Measurements from ENCODE around the gene SYTL3. TPM values are rescaled to one million over a fixed set of nuclear protein-coding genes. Genes with fewer than 3 reads are reported as not detected.

SYTL3 gene
- total RNA-seq, 4 donors from 2014 or later: 2.4 to 6.4 (median 2.9) TPM

DNA sequence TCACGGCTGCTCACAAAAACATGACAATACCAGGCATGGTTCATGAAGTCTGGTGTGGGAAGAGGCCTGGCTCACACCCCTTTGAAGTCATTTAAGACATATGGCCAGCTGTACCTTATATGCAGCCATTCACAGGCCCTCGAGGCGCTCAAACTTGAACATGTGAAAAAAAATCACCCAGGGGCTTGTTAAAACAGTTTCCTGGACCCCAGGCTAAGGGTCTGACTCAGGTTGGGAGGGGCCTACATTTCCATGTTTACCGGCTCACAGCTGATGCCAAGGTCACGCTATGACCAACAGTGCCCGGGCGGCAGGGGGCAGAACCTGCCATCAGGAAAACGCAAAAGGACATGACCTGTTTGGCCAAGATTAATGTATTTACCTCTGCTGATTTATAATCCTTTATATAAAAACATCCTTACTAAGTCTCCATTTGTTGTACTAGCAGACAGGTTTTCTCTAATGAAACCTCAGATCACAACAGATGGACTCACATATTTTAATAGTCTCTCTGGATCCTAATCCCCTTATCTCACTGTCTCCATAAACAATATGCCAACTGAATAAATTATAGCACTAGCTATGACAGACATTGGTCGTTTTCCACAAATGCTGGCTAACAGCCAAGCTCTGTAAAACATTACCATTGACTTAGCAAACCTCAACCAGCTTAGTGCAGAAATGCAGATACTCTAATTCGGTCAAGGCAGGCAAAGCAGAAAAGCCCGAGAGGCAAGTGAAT lies 149.4 kb downstream of the SYTL3 start:
- TF ChIP-seq POLR2A (IDR thresholded peaks at IDR 0.05) (no peak), POLR2AphosphoS5 (IDR thresholded peaks at IDR 0.05) (peak in 2 of 3 donors; percentile 44 to 60)
- DNase-seq: peak; percentile 59
- Histone ChIP-seq H3K36me3 (no peaks in the 10 kb centered on the region), H3K4me1 (peaks cover 57 to 89% (median 81%) of the 10 kb centered on the region in 4 donors), H3K9me3 (no peaks in the 10 kb centered on the region), H3K27ac (peak overlapping the region; percentile 66 to 84 (median 75)), H3K27me3 (no peaks in the 10 kb centered on the region), H3K4me3 (no peak overlapping the region)
- in situ Hi-C loops (cut with MboI; ENCODE audit: low pct_ligation_motif_present in 1 of 4, low pct_unique_long_range_greater_than_20kb in 1 of 4, low sequenced_read_pairs in 3 of 4): loop anchor here in 1 of 4 donors (10.0 kb wide), 1 partner anchor 176 kb away; no protein-coding TSS in a partner anchor
- 23 to 31% methylated on average over 8 to 11 of the region's 11 CpGs for WGBS, 2 donors (ENCODE audit: low coverage in 1 of 2)
- intact Hi-C loops (cut with DNase I; ENCODE audit: low total_unique reads): no loop called here

DNA sequence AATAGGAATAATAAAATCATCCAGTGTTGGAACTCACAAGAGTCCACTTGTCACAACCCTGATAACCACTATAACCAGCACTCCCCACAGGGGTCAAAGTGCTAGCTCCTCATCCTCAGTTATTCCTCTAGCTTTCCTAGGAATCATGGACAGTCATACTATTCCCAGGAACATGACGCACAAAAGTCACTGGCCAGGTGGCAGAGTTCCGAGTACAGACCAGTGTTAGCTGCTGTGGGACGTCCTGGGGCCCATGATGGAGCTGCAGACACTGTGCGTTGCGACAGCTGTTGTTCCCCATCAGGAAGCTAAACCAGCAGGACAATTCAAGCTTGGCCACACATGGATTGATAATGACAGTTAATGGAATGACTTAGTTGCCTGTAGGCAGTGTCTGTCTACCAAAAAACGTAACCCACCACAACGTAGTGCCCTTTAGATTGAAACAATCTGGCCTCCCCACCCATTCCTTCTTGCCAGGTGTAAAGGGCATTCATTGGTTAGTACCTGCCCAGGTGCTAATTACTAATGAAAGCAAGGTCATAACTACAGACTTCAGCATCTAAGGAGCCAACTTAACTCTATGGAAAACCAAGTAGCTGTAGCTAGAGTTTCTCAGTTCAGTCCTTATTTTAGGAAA lies 151.9 kb downstream of the SYTL3 start:
- Histone ChIP-seq H3K9me3 (no peaks in the 10 kb centered on the region), H3K27me3 (no peaks in the 10 kb centered on the region), H3K4me3 (no peak overlapping the region), H3K27ac (peak overlapping the region; percentile 75 to 84 (median 80)), H3K36me3 (no peaks in the 10 kb centered on the region), H3K4me1 (peaks cover 57 to 91% (median 81%) of the 10 kb centered on the region in 4 donors)
- in situ Hi-C loops (cut with MboI; ENCODE audit: low pct_ligation_motif_present in 1 of 4, low pct_unique_long_range_greater_than_20kb in 1 of 4, low sequenced_read_pairs in 3 of 4): no loop called here
- peak; percentile 85 for DNase-seq
- TF ChIP-seq POLR2A (IDR thresholded peaks at IDR 0.05) (peak; percentile 60), POLR2AphosphoS5 (IDR thresholded peaks at IDR 0.05) (peak; percentile 40 to 85 (median 67)), EP300 (IDR thresholded peaks at IDR 0.05; ENCODE audit: low read depth) (no peak)
- TF ChIP-seq, protein P1, sequence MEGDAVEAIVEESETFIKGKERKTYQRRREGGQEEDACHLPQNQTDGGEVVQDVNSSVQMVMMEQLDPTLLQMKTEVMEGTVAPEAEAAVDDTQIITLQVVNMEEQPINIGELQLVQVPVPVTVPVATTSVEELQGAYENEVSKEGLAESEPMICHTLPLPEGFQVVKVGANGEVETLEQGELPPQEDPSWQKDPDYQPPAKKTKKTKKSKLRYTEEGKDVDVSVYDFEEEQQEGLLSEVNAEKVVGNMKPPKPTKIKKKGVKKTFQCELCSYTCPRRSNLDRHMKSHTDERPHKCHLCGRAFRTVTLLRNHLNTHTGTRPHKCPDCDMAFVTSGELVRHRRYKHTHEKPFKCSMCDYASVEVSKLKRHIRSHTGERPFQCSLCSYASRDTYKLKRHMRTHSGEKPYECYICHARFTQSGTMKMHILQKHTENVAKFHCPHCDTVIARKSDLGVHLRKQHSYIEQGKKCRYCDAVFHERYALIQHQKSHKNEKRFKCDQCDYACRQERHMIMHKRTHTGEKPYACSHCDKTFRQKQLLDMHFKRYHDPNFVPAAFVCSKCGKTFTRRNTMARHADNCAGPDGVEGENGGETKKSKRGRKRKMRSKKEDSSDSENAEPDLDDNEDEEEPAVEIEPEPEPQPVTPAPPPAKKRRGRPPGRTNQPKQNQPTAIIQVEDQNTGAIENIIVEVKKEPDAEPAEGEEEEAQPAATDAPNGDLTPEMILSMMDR (IDR thresholded peaks at IDR 0.05): no peak
- intact Hi-C loops (cut with DNase I; ENCODE audit: low total_unique reads): no loop called here
- WGBS, 2 donors (ENCODE audit: low coverage in 1 of 2): 47% methylated on average over 7 of the region's 7 CpGs; no CpG with 5 or more reads in 1 of the 2 donors

DNA sequence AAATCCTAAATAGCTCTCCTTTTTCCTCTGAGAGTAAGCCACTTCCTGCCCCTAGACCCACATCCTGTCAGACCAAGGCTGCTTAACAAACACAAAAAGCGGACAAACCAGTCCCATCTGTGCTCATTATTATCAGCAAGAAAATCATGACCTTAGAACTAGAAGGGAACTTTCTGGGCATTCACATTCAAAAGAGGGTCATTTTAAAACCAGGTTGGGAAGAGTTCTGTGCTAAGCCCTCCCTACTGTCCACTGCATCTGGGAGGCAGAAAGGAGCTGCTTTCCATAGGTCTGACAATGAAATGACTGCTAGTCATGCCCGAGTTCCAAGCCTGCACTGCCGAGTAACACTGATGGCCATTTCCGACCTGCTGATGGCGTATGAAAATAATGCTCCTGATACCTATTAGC lies 153.9 kb downstream of the SYTL3 start:
- no peak for DNase-seq
- Histone ChIP-seq H3K27me3 (no peaks in the 10 kb centered on the region), H3K4me1 (peaks cover 44 to 88% (median 73%) of the 10 kb centered on the region in 4 donors), H3K27ac (peak overlapping the region; percentile 60 to 82 (median 75)), H3K4me3 (peak overlapping the region in 1 of 4 donors; percentile 14), H3K36me3 (no peaks in the 10 kb centered on the region), H3K9me3 (no peaks in the 10 kb centered on the region)
- TF ChIP-seq, protein P1 (IDR thresholded peaks at IDR 0.05): no peak
- TF ChIP-seq POLR2AphosphoS5 (IDR thresholded peaks at IDR 0.05) (peak in 1 of 3 donors; percentile 20), EP300 (IDR thresholded peaks at IDR 0.05; ENCODE audit: low read depth) (no peak), POLR2A (IDR thresholded peaks at IDR 0.05) (peak; percentile 14)
- WGBS, 2 donors (ENCODE audit: low coverage in 1 of 2): 10 to 21% methylated on average over 2 to 5 of the region's 5 CpGs
- intact Hi-C loops (cut with DNase I; ENCODE audit: low total_unique reads): no loop called here
- in situ Hi-C loops (cut with MboI; ENCODE audit: low pct_ligation_motif_present in 1 of 4, low pct_unique_long_range_greater_than_20kb in 1 of 4, low sequenced_read_pairs in 3 of 4): no loop called here

DNA sequence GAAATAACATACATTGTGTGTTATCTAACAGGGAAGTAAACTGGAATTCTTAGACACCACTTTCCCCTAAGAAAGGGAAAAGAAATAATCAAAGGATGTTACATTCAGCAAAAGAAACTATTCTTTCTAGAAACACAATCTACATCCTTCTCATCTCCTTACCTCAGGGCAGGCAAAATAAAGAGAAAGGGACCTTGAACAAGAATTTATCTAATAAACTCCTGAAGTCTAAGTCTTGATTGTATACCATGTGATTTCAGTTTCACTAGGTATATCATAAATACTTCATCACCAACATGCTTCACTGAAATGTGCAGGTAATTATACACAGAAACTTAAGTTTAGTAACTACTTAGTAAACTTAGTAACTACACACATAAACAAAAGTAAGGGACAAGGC lies 154.4 kb downstream of the SYTL3 start:
- no peaks in the 10 kb centered on the region for H3K9me3 ChIP-seq
- peak overlapping the region in 1 of 4 donors; percentile 14 for H3K4me3 ChIP-seq
- H3K27me3 ChIP-seq: no peaks in the 10 kb centered on the region
- peak overlapping the region; percentile 60 to 82 (median 75) for H3K27ac ChIP-seq
- peaks cover 46 to 88% (median 73%) of the 10 kb centered on the region in 4 donors for H3K4me1 ChIP-seq
- no peak for DNase-seq
- in situ Hi-C loops (cut with MboI; ENCODE audit: low pct_ligation_motif_present in 1 of 4, low pct_unique_long_range_greater_than_20kb in 1 of 4, low sequenced_read_pairs in 3 of 4): no loop called here
- intact Hi-C loops (cut with DNase I; ENCODE audit: low total_unique reads): no loop called here
- no peaks in the 10 kb centered on the region for H3K36me3 ChIP-seq
- TF ChIP-seq POLR2A (IDR thresholded peaks at IDR 0.05) (no peak), EP300 (IDR thresholded peaks at IDR 0.05; ENCODE audit: low read depth) (no peak)
